ENCODE measurements around the gene CFAP298.

DNA sequence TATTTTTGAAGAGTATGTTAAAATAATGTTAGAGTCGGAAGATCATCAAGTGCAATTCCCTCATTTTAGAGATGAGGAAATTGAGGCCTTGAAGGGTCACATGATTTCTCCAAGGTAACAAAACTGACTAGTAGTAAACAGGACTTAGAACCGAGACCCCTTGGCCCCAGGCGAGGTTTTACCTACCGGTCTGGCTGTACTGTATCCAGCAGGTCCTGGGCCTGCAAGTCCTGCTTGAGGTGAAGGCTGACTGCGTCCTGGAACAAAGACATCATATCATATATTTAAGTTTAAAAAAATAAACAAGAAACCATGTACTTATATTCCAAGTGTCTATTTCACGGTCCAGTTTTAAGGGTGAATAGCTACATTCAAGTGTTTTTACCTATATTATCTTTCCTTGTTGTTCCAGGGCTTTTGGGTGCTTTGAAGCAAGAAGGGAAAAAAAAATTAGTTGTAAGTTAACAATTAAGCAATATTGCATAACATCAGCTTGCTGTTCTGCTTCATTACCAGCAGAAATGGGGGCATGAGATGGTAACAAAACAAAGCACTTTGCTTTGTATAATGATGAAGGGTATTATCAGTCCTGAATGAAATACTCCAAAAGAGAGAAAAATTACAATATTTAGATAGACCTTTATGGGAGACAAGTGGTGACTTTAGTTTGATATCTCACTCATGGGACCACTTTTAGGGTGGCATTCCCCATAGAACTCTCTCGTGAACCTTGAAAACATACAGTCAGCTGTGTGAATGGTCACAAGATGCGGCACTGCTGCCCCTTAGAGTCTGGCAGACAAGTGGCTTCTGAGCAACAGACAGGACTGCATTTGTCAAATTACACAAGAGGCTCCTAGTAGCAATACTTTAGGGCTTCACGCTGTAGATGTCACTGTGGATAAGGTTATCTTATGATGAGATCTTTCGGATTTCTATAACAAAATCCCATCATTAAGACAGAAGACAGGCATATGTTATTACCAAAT lies 29.8 kb upstream of the CFAP298 start:
- TF ChIP-seq CTCF (IDR thresholded peaks at IDR 0.05): no peak
- TF ChIP-seq EP300 (IDR thresholded peaks at IDR 0.05): no peak

Measured in tibial nerve (tissue), 4 donors.